HepG2 (cell line): Measurements from ENCODE around the gene OPALIN. TPM values are rescaled to one million over a fixed set of nuclear protein-coding genes. Genes with fewer than 3 reads are reported as not detected.

Experiments used
- ATAC-seq: fragments of 200-7000 bp; cut with Tn5 transposase; 3 replicates; pipeline ENCODE4 v1.9.1; 2020; ENCODE audit warnings: mild to moderate bottlenecking, moderate library complexity
- BruUV-seq: library from RNA; stranded (reverse); fragments of 400-500 nt; replicated peaks from 2 replicates; lab custom pipeline; 2021; lab: Mats Ljungman, UMichigan
- CTCF ChIA-PET: fragments of 300-600 bp; formaldehyde crosslinking; extraction: SDS; loops from one replicate; lab custom pipeline; 2021; ENCODE audit warnings: low total read pairs, inconsistent platforms, low intra/inter-chr PET ratio; lab: Yijun Ruan, JAX
- POLR2A ChIA-PET: fragments of 350-600 bp; sonication (Branson Sonifier 250); formaldehyde crosslinking; loops from one replicate; lab custom pipeline; 2020; ENCODE audit warnings: antibody characterized with exemption, inconsistent platforms; lab: Yijun Ruan, JAX
- DNase-seq: peaks from one replicate; pipeline ENCODE4 v3.0.0-alpha.2; 2015; ENCODE audit warnings: low spot score
- FAIRE-seq: peaks from 3 replicates; lab custom pipeline; 2011; peaks lifted over from hg19 to GRCh38; lab: Jason Lieb, UNC
- H2AFZ ChIP-seq: one replicate; pipeline ENCODE4 v1.6.1; 2011; ENCODE audit warnings: low read length, inconsistent platforms
- H3K27ac ChIP-seq: fragments of 300-600 bp; 3 replicates; pipeline ENCODE4 v1.8.0; 2011; ENCODE audit warnings: mixed run types, mild to moderate bottlenecking, mixed read lengths, low read length, inconsistent platforms; ENCODE audit not compliant: insufficient read depth; ENCODE audit errors: extremely low read length
- H3K27me3 ChIP-seq, 2 experiments: fragments of 200-600 bp in 1 of 2; 2 replicates in 1 of 2; 3 replicates in 1 of 2; pipeline versions ENCODE4 v1.6.0 to v1.8.0; 2011; ENCODE audit warnings: low read length in 2 of 2, mild to moderate bottlenecking in 2 of 2, moderate library complexity in 2 of 2, inconsistent platforms in 1 of 2; ENCODE audit not compliant: insufficient read depth in 2 of 2, control insufficient read depth in 1 of 2
- H3K36me3 ChIP-seq, 2 experiments: fragments of 200-600 bp in 1 of 2; replicated peaks in 1 of 2; 2 replicates in 1 of 2; 3 replicates in 1 of 2; pipeline versions ENCODE4 v1.5.1 to v1.8.0; 2011; ENCODE audit warnings: low read length in 2 of 2, inconsistent platforms in 1 of 2; ENCODE audit not compliant: insufficient read depth in 2 of 2, control insufficient read depth in 1 of 2
- H3K4me1 ChIP-seq: 2 replicates; pipeline ENCODE4 v1.5.1; 2012; ENCODE audit warnings: low read length, inconsistent platforms; ENCODE audit not compliant: insufficient read depth
- H3K4me2 ChIP-seq: 2 replicates; pipeline ENCODE4 v1.6.0; 2011; ENCODE audit warnings: low read depth, low read length, inconsistent platforms
- H3K4me3 ChIP-seq, 3 experiments: fragments of 200-600 bp in 1 of 3; sonication (generic), shearing (Covaris generic) in 1 of 3; replicated peaks in 1 of 3; 2 replicates each; pipeline ENCODE4 v1.5.1; 2011 to 2016; ENCODE audit warnings: low read length in 3 of 3, inconsistent platforms in 2 of 3, low read depth in 2 of 3, mild to moderate bottlenecking in 2 of 3, control low read depth in 1 of 3, mixed read lengths in 1 of 3; ENCODE audit not compliant: insufficient read depth in 1 of 3
- H3K79me2 ChIP-seq: one replicate; pipeline ENCODE4 v1.6.1; 2011; ENCODE audit warnings: low read length, inconsistent platforms; ENCODE audit not compliant: insufficient read depth
- H3K9ac ChIP-seq: 2 replicates; pipeline ENCODE4 v1.6.0; 2011; ENCODE audit warnings: mild to moderate bottlenecking, low read depth, low read length, inconsistent platforms; ENCODE audit not compliant: insufficient read depth
- H3K9me3 ChIP-seq: 2 replicates; pipeline ENCODE4 v1.5.1; 2012; ENCODE audit warnings: mild to moderate bottlenecking, low read length
- H4K20me1 ChIP-seq: 2 replicates; pipeline ENCODE4 v1.6.0; 2011; ENCODE audit warnings: inconsistent platforms, mild to moderate bottlenecking, low read length, moderate library complexity; ENCODE audit not compliant: insufficient read depth
- ATF7-NPFF ChIP-seq: sonication (generic); formaldehyde crosslinking; IDR thresholded peaks from 2 replicates; pipeline ENCODE4 v1.8.1; 2023; ENCODE audit warnings: mild to moderate bottlenecking, low read depth, missing genetic modification reagents, moderate library complexity
- BRCA1 ChIP-seq: sonication (generic); formaldehyde crosslinking; IDR thresholded peaks from 2 replicates; pipeline ENCODE4 v1.4.0; 2020; ENCODE audit warnings: missing genetic modification reagents
- ELF3 ChIP-seq: IDR thresholded peaks from 2 replicates; pipeline ENCODE4 v1.6.1; 2016; ENCODE audit warnings: missing genetic modification reagents, missing compliant biosample characterization
- FOXO1 ChIP-seq: sonication (generic); formaldehyde crosslinking; IDR thresholded peaks from 2 replicates; pipeline ENCODE4 v1.4.0; 2020; ENCODE audit warnings: missing genetic modification reagents
- HOMEZ ChIP-seq: IDR thresholded peaks from 2 replicates; pipeline ENCODE4 v1.6.1; 2016; ENCODE audit warnings: low read depth
- ISX ChIP-seq: sonication (generic); formaldehyde crosslinking; conservative IDR thresholded peaks from 2 replicates; pipeline ENCODE4 v1.5.0; 2020; ENCODE audit warnings: missing genetic modification reagents
- LBX2 ChIP-seq: sonication (generic); formaldehyde crosslinking; IDR thresholded peaks from 2 replicates; pipeline ENCODE4 v1.5.0; 2020; ENCODE audit warnings: missing genetic modification reagents, mild to moderate bottlenecking, borderline replicate concordance
- MYPOP ChIP-seq: sonication (generic); formaldehyde crosslinking; IDR thresholded peaks from 2 replicates; pipeline ENCODE4 v1.8.1; 2023; ENCODE audit warnings: mild to moderate bottlenecking, moderate library complexity, missing genetic modification reagents
- PHF20 ChIP-seq: sonication (generic); formaldehyde crosslinking; IDR thresholded peaks from 2 replicates; pipeline ENCODE4 v1.5.0; 2020; ENCODE audit warnings: mild to moderate bottlenecking, missing genetic modification reagents
- REXO4 ChIP-seq: sonication (generic); formaldehyde crosslinking; IDR thresholded peaks from 2 replicates; pipeline ENCODE4 v1.8.0; 2022; ENCODE audit warnings: missing genetic modification reagents, mild to moderate bottlenecking, borderline replicate concordance
- SP5 ChIP-seq: IDR thresholded peaks from 2 replicates; pipeline ENCODE4 v1.6.1; 2016; ENCODE audit warnings: low read depth, borderline replicate concordance
- TBX3 ChIP-seq: fragments of 450-650 bp; IDR thresholded peaks from 2 replicates; pipeline ENCODE4 v1.6.1; 2017; ENCODE audit warnings: antibody characterized with exemption, mild to moderate bottlenecking, inconsistent platforms, borderline replicate concordance
- TGIF2 ChIP-seq: IDR thresholded peaks from 2 replicates; pipeline ENCODE4 v1.6.1; 2016; ENCODE audit warnings: control low read depth, missing compliant biosample characterization
- ZFP37 ChIP-seq: sonication (generic); formaldehyde crosslinking; IDR thresholded peaks from 2 replicates; pipeline ENCODE4 v1.4.0; 2020; ENCODE audit warnings: missing genetic modification reagents, borderline replicate concordance
- ZNF552 ChIP-seq: sonication (generic); formaldehyde crosslinking; IDR thresholded peaks from 2 replicates; pipeline ENCODE4 v1.9.0; 2022; ENCODE audit warnings: missing genetic modification reagents, mild to moderate bottlenecking, borderline replicate concordance
- ZNF614 ChIP-seq: IDR thresholded peaks from 2 replicates; pipeline ENCODE4 v1.6.1; 2018; ENCODE audit warnings: missing biosample characterization, missing genetic modification reagents, inconsistent platforms, borderline replicate concordance
- ZSCAN21 ChIP-seq: sonication (generic); formaldehyde crosslinking; IDR thresholded peaks from 2 replicates; pipeline ENCODE4 v1.8.0; 2022; ENCODE audit warnings: mild to moderate bottlenecking, missing genetic modification reagents, moderate library complexity, borderline replicate concordance
- WGBS: methylation state at CpG from one replicate; pipeline ENCODE4 v1.1.6; 2017; ENCODE audit warnings: low lambda C conversion rate; 5-methylcytosine and 5-hydroxymethylcytosine counted together
- in situ Hi-C: cut with HindIII; loops from 2 replicates; pipeline ENCODE4 v1.10.0; 2017; ENCODE audit warnings: low pct_unique_long_range_greater_than_20kb; ENCODE audit not compliant: extremely low pct_ligation_motif_present
- intact Hi-C: fragments of 100-400 bp; cut with micrococcal nuclease; formaldehyde crosslinking; loops from one replicate; pipeline ENCODE4 v1.10.0; 2022; ENCODE audit not compliant: unreplicated experiment
- polyA plus RNA-seq, 8 experiments: library from polyadenylated mRNA; depleted of rRNA in 3 of 8; stranded (reverse) in 7 of 8; unstranded in 1 of 8; fragments of >200 nt; fragmentation: Illumina TruSeq in 4 of 8; extraction: Trizol in 4 of 8; gene quantifications; 2 replicates each; pipeline versions ENCODE4 v1.2.1 to v1.2.3, GENCODE V29; 2011 to 2016; ENCODE audit warnings: low read depth in 4 of 8, missing spikeins in 1 of 8, mixed read lengths in 1 of 8; ENCODE audit not compliant: insufficient read depth in 1 of 8
- total RNA-seq, 5 experiments: library from RNA; depleted of rRNA; stranded (reverse); fragments of >200 nt; fragmentation: Illumina TruSeq; extraction: Trizol; gene quantifications; 2 replicates each; pipeline ENCODE4 v1.2.3, GENCODE V29; 2016; ENCODE audit warnings: low read depth in 1 of 5

The OPALIN gene
- total and polyA plus RNA-seq, 2 of the 13 experiments (the other 11 are each of a cell fraction or from before 2014, with no cell fraction given): not detected

GRCh38 chr10:96401036-96401435, 42.2 kb upstream of the OPALIN start:
- POLR2A ChIA-PET: no interaction called here
- WGBS: 26% methylated on average over 6 of the region's 7 CpGs

More at GRCh38 chr10:96401036-96401435, 42.2 kb upstream of the OPALIN start:
- in situ Hi-C loops (no loop called here), intact Hi-C loops (no loop called here)
- TF ChIP-seq MYPOP (CRISPR knock-in tag): no peak
- TF ChIP-seq BRCA1 (CRISPR knock-in tag): no peak
- TF ChIP-seq HOMEZ: no peak
- no peak for TF ChIP-seq REXO4
- TF ChIP-seq ISX (CRISPR knock-in tag): no peak
- no peak for TF ChIP-seq TBX3
- no peak for TF ChIP-seq TGIF2 (CRISPR knock-in tag)
- TF ChIP-seq PHF20 (CRISPR knock-in tag): no peak
- TF ChIP-seq ELF3 (CRISPR knock-in tag): no peak
- TF ChIP-seq FOXO1 (CRISPR knock-in tag): no peak
- no peak for TF ChIP-seq ZSCAN21 (CRISPR knock-in tag)
- no peak for TF ChIP-seq ZNF552 (CRISPR knock-in tag)
- TF ChIP-seq SP5 (CRISPR knock-in tag): no peak
- TF ChIP-seq ATF7-NPFF (CRISPR knock-in tag): no peak
- no peak for TF ChIP-seq ZFP37
- TF ChIP-seq LBX2 (CRISPR knock-in tag): no peak
- TF ChIP-seq ZNF614 (CRISPR knock-in tag): no peak
- CTCF ChIA-PET: no interaction called here
- Histone ChIP-seq H2AFZ (no peak overlapping the region), H3K36me3 (no peaks in the 10 kb centered on the region), H3K27ac (no peak overlapping the region), H3K79me2 (no peaks in the 10 kb centered on the region), H3K4me2 (no peak overlapping the region), H3K9ac (no peak overlapping the region), H3K27me3 (peaks cover 3 to 62% of the 10 kb centered on the region in 2 experiments), H3K9me3 (no peaks in the 10 kb centered on the region), H3K4me3 (no peak overlapping the region), H3K4me1 (no peaks in the 10 kb centered on the region), H4K20me1 (no peaks in the 10 kb centered on the region)
- DNase-seq (no peak), ATAC-seq (no peak), FAIRE-seq (no peak)
- BruUV-seq: no TSS peak
